ENCODE data around the gene SFRP2.

DNA sequence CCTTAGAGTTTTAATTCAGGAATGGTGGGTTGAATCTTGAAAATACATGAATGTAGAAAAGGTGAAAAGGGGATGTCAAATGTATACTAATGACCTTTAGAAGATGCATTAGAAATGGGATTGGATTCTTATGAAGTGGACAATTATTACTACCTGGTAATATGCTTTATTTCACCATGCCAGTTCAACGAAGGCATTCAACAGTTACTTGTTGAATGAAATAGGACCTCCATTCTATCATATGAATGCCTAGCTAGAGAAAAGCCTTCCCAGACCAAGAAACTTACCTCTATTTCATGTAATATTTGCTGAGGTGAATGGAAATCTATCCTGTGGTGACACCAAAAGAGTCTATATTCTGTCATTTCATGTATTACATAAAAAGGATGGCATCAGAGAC lies 34.6 kb upstream of the SFRP2 start:
- TF ChIP-seq, protein P1, sequence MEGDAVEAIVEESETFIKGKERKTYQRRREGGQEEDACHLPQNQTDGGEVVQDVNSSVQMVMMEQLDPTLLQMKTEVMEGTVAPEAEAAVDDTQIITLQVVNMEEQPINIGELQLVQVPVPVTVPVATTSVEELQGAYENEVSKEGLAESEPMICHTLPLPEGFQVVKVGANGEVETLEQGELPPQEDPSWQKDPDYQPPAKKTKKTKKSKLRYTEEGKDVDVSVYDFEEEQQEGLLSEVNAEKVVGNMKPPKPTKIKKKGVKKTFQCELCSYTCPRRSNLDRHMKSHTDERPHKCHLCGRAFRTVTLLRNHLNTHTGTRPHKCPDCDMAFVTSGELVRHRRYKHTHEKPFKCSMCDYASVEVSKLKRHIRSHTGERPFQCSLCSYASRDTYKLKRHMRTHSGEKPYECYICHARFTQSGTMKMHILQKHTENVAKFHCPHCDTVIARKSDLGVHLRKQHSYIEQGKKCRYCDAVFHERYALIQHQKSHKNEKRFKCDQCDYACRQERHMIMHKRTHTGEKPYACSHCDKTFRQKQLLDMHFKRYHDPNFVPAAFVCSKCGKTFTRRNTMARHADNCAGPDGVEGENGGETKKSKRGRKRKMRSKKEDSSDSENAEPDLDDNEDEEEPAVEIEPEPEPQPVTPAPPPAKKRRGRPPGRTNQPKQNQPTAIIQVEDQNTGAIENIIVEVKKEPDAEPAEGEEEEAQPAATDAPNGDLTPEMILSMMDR (conservative IDR thresholded peaks at IDR 0.05) = no peak
- TF ChIP-seq EZH2 (IDR thresholded peaks at IDR 0.05; ENCODE audit: low read depth) = no peak
